ENCODE measurements around the gene RGS7. TPM values are rescaled to one million over a fixed set of nuclear protein-coding genes. Genes with fewer than 3 reads are reported as not detected.
"Not testable (repeated sequence)": the region's sequence is repeated elsewhere in the genome, so short reads cannot be mapped to it uniquely, and the experiment has no call there.

The RGS7 gene
- total RNA-seq, 1 experiment from 2014 or later: 1.0 TPM

DNA sequence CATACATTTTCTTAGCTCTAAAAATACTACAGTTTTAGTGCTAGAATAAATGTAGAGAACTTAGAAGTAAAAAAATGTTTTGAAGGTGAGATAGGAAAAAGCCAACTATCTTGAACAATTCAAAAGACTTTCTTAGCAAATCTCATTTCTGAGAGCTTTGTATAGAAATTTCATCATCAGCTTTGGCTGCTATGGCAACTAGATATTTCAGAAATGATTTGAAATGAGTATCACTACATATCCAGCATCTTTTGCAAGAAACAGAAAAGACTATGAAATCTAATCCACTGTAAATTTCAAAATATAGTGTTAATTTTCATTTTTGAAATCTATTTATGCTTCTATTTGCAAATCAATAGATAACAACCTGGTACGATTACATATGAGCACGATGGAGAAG is 57.7 kb downstream of the RGS7 start:
- Mint-ChIP-seq H3K27ac (ENCODE audit: unreplicated experiment) (no peak overlapping the region), H3K36me3 (ENCODE audit: insufficient read depth, unreplicated experiment) (no peaks in the 10 kb centered on the region), H3K4me1 (ENCODE audit: low read depth, unreplicated experiment) (no peaks in the 10 kb centered on the region), H3K27me3 (ENCODE audit: unreplicated experiment) (no peaks in the 10 kb centered on the region), H3K9me3 (ENCODE audit: low read depth, unreplicated experiment) (peaks cover 2% of the 10 kb centered on the region), H3K4me3 (ENCODE audit: low read depth, unreplicated experiment) (no peak overlapping the region)
- no peak for DNase-seq
- no TSS peak for BruUV-seq (replicated peaks)
- TF ChIP-seq, protein P1, sequence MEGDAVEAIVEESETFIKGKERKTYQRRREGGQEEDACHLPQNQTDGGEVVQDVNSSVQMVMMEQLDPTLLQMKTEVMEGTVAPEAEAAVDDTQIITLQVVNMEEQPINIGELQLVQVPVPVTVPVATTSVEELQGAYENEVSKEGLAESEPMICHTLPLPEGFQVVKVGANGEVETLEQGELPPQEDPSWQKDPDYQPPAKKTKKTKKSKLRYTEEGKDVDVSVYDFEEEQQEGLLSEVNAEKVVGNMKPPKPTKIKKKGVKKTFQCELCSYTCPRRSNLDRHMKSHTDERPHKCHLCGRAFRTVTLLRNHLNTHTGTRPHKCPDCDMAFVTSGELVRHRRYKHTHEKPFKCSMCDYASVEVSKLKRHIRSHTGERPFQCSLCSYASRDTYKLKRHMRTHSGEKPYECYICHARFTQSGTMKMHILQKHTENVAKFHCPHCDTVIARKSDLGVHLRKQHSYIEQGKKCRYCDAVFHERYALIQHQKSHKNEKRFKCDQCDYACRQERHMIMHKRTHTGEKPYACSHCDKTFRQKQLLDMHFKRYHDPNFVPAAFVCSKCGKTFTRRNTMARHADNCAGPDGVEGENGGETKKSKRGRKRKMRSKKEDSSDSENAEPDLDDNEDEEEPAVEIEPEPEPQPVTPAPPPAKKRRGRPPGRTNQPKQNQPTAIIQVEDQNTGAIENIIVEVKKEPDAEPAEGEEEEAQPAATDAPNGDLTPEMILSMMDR (IDR thresholded peaks at IDR 0.05; ENCODE audit: unreplicated experiment): no peak
- intact Hi-C loops (cut with micrococcal nuclease; ENCODE audit: unreplicated experiment): no loop called here
- CTCF ChIA-PET: no interaction called here

DNA sequence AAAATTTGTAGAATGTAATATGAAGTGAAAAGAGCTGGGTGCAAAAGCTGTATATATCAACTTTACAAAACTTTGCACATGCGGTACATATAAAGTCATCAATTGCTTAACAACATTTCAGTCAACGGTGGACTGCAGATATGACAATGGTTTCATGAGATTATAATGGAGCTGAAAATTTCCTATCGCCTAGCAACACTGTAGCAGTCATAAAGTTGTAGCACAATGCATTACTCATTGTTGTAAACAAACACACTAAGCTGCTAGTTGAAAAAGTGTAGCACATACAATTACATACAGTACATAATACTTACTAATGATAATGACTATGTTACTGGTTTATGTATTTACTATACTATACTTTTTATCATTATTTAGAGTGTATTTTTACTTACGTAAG is 64.0 kb downstream of the RGS7 start:
- no TSS peak for BruUV-seq (replicated peaks)
- no peaks in the 10 kb centered on the region for H3K36me3 Mint-ChIP-seq (ENCODE audit: insufficient read depth, unreplicated experiment)
- H3K4me1 Mint-ChIP-seq (ENCODE audit: low read depth, unreplicated experiment): no peaks in the 10 kb centered on the region
- no peak overlapping the region for H3K27ac Mint-ChIP-seq (ENCODE audit: unreplicated experiment)
- CTCF ChIA-PET: no interaction called here
- no peak for DNase-seq
- no peaks in the 10 kb centered on the region for H3K9me3 Mint-ChIP-seq (ENCODE audit: low read depth, unreplicated experiment)
- no peak overlapping the region for H3K4me3 Mint-ChIP-seq (ENCODE audit: low read depth, unreplicated experiment)
- TF ChIP-seq, protein P1 (IDR thresholded peaks at IDR 0.05; ENCODE audit: unreplicated experiment): no peak
- intact Hi-C loops (cut with micrococcal nuclease; ENCODE audit: unreplicated experiment): no loop called here
- no peaks in the 10 kb centered on the region for H3K27me3 Mint-ChIP-seq (ENCODE audit: unreplicated experiment)

DNA sequence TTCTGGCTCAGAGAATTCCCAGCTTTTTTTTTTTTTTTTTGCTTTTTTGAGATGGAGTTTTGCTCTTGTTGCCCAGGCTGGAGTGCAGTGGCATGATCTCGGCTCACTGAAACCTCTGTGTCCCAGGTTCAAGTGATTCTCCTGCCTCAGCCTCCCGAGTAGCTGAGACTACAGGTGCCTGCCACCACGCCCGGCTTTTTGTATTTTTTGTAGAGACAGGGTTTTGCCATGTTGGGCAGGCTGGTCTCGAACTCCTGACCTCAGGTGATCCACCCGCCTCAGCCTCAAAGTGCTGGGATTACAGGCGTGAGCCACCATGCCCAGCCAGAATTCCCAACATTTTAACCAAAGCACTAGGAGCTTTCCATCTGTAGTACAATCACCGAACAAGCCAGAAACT is 65.5 kb downstream of the RGS7 start:
- intact Hi-C loops (cut with micrococcal nuclease; ENCODE audit: unreplicated experiment); DNase-seq; H3K9me3 Mint-ChIP-seq (ENCODE audit: low read depth, unreplicated experiment); H3K4me1 Mint-ChIP-seq (ENCODE audit: low read depth, unreplicated experiment); H3K36me3 Mint-ChIP-seq (ENCODE audit: insufficient read depth, unreplicated experiment); H3K4me3 Mint-ChIP-seq (ENCODE audit: low read depth, unreplicated experiment); CTCF ChIA-PET; H3K27ac Mint-ChIP-seq (ENCODE audit: unreplicated experiment); BruUV-seq (replicated peaks); H3K27me3 Mint-ChIP-seq (ENCODE audit: unreplicated experiment): not testable (repeated sequence)

DNA sequence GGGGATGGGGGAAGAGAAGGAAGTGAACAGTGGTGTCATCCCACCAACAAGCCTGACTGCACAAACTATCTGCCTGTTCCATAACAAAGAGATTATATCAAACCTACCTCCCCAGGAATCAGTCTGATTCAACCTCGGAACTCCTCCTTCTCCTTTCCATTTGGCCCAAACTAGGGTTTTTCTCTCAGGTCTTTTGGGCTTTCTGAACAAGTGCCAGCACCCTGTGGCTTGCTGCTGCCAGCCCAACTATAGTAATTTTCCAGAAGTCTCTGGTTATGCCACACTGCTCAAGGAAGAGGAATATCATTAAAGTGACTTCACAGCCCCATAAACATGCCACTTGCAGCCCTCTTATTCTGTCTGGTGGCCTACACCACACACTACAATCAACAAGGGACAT is 70.5 kb downstream of the RGS7 start:
- H3K27ac Mint-ChIP-seq (ENCODE audit: unreplicated experiment): no peak overlapping the region
- no TSS peak for BruUV-seq (replicated peaks)
- TF ChIP-seq, protein P1 (IDR thresholded peaks at IDR 0.05; ENCODE audit: unreplicated experiment): no peak
- intact Hi-C loops (cut with micrococcal nuclease; ENCODE audit: unreplicated experiment): no loop called here
- no peak overlapping the region for H3K4me3 Mint-ChIP-seq (ENCODE audit: low read depth, unreplicated experiment)
- DNase-seq: no peak
- CTCF ChIA-PET: no interaction called here
- peaks cover 16% of the 10 kb centered on the region for H3K9me3 Mint-ChIP-seq (ENCODE audit: low read depth, unreplicated experiment)
- H3K36me3 Mint-ChIP-seq (ENCODE audit: insufficient read depth, unreplicated experiment): no peaks in the 10 kb centered on the region
- H3K27me3 Mint-ChIP-seq (ENCODE audit: unreplicated experiment): no peaks in the 10 kb centered on the region
- H3K4me1 Mint-ChIP-seq (ENCODE audit: low read depth, unreplicated experiment): no peaks in the 10 kb centered on the region

DNA sequence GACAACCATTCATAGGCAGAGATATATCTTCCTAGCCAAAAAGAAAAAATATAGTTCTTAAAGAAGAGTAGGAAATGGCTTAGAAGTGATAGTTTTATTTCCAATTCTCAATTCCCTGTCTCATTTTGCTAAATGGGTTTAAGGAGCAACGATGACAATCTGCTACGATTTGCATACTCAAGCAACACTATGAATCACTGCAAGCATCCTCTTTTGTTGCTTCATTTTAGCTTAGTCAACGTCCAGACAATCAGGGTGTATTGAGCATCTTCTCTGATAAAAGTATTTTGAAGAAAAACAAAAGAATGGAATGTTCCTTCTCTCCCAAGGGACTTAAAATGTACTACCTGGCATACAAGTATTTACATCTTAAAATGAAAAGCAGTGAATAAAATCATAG is 80.6 kb downstream of the RGS7 start:
- Mint-ChIP-seq H3K27me3 (ENCODE audit: unreplicated experiment) (no peaks in the 10 kb centered on the region), H3K4me1 (ENCODE audit: low read depth, unreplicated experiment) (no peaks in the 10 kb centered on the region), H3K9me3 (ENCODE audit: low read depth, unreplicated experiment) (peaks cover 13% of the 10 kb centered on the region), H3K36me3 (ENCODE audit: insufficient read depth, unreplicated experiment) (no peaks in the 10 kb centered on the region), H3K27ac (ENCODE audit: unreplicated experiment) (no peak overlapping the region), H3K4me3 (ENCODE audit: low read depth, unreplicated experiment) (no peak overlapping the region)
- intact Hi-C loops (cut with micrococcal nuclease; ENCODE audit: unreplicated experiment): no loop called here
- DNase-seq: no peak
- BruUV-seq (replicated peaks): no TSS peak
- TF ChIP-seq, protein P1 (IDR thresholded peaks at IDR 0.05; ENCODE audit: unreplicated experiment): no peak
- CTCF ChIA-PET: interaction anchor here (0.8 kb wide), 1 partner anchor 364 kb away, joined by 4 read pairs; no protein-coding TSS in a partner anchor

Data from Calu3 (cell line).